GM21381 (cell line): ENCODE measurements around the gene ARHGAP21.

Experiments used
- ATAC-seq: cut with Tn5 transposase; IDR thresholded peaks from one replicate; pipeline ENCODE4 v1.9.1; 2021; ENCODE audit warnings: mild to moderate bottlenecking, moderate library complexity; ENCODE audit not compliant: unreplicated experiment

Gene ARHGAP21

DNA sequence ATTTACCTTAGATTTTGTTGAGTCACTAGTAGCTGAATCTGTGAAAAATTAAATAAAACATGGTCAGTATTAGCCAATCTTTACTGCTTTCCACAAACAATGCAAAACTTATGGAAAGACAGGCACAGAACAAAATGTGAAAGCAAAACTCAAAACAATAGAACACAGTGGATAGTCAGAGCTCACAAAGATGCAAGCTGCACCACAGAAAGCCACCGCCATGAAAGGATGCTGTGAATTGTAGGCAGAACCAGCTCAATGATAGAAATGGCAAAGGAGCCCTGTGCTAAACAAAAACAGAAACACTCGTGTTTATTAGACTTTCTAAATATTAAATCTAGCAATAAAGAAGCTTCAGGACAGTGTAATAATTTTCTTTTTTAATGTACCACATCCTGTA, 134.4 kb downstream of the ARHGAP21 start:
- no peak for ATAC-seq

DNA sequence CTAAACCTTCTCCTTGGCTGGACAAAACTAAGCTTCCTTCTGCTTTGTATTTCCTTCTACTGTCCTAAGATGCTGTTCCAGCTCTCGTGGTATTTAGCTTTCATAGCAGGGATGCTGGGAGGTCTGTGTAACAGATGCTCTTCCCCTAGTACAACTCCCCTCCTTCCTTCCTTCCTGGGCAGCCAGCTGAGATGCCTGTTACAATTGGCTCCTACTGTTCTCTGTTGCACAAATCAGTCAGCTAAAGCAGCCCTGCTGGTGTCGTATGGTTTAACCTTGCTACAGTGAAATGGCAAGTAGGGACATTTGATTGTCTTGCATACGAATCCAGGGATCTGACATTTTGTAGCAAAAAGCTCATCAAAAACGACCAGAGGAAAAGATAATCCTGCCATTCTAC, 143.8 kb downstream of the ARHGAP21 start:
- no peak for ATAC-seq

DNA sequence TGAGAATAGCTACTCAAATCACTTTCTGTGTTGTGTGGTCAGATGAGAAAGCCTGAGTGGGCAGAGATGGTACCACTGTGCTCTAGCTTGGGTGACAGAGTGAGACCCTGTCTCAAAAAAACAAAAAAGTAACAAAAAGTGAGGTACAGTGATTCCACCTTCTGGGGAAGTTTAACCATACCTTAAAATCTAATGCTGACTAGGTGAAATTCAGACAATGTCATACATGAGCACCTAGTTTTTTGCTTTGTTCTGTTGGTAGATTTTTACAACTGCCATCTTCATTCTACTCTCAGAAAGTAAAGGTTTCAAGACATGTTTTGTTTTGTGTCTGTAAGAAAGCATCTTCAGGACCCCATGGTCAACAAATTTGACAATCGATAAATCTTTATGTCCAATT, 144.2 kb downstream of the ARHGAP21 start:
- ATAC-seq, result no peak

DNA sequence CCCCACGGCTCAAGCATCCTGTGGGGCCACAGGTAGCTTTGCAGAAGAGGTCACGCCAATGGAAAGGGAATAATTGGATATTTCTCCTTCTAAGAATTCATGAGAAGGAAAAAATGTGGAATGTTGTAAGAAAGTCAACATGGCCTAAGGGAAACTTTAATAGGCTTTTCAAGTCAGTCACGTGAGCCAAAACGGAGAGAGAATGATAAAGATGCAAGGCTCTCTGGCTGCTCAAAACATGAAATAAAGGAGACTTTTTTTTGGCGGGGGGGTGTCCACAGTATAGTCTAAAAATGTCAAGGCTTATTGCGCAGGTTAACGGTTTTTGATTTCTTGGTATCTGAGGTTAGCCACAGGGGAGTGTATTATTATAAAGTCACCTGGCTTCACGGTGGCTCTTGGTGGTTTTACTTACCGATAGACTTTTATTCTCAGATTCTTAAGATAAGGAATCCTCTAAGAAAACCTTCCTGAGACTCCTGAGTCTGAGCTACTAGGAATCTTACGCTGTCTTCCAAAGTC, 148.1 kb downstream of the ARHGAP21 start:
- ATAC-seq, result no peak

DNA sequence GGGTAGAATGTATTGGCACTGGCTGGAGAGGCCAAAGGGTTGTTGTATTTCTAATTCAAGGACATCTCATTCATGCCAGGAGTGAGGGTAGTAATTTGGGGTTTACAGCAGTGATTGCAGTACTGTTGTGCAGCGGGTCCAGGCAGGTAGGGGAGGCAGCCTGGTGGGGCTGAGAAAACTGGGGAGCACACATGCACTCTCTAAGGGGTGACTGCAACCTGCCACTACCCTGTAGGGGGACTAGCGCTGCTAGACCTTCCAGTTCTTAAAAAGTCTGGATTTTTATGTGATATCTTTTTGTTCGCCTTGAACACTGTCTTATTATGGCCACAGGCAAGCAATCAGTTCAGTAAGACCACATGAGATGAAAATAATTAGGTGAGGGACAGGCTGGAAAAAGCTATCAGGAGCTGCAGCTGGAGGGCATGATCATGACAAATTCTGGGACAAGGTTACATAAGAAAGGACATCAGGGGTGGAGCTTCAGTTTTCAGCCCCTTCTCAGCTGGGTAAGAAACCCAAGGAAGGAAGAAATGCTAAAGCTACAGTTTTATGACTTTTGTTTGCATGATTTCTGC, 149.0 kb downstream of the ARHGAP21 start:
- ATAC-seq, result no peak

DNA sequence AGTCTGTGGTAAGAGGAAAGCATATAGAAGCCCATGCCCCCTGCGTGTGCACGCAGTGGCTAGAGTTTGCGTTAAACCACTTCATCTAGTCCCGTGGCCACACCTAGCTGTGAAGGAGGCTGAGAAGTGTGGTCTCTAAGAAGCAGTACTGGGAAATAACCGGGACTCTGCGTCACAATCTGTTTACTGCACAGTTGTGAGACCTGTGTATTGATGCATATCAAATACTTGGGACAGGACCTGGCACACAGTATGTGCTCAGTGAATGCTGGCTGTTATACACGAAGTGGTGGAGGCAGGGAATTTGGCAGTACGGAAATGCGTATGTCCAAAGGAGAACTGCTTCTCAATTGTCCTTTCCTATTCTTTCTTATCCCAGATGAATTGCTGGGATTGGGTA, 149.5 kb downstream of the ARHGAP21 start:
- no peak for ATAC-seq

DNA sequence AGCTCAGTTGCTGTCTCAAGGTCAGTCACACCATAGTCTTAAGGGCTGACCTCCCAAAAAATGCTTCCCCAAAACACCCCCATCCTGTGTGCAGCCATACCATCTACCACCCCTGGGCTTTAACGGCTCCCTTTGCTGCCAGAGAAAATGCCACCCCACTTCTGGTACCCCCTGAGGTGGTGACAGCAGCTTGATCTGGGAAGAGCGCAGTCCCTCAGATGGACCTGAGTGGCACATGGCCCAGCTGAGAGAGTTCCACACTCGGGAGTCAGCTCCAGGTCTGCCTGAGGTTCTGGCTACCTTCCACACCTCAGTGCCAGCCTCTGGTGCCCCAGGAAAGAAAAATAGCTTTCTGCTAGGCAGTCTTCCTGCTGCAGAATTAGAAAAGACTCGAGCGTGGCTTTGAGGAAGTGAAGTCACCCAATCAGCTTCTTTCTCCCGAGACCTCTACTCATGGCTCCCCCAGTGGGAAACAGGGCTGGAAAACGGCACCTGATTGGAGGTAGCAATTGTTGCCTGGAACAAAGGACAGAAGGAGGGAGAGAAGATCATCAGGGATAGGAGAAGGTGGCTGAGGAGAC, 151.7 kb downstream of the ARHGAP21 start:
- no peak for ATAC-seq

DNA sequence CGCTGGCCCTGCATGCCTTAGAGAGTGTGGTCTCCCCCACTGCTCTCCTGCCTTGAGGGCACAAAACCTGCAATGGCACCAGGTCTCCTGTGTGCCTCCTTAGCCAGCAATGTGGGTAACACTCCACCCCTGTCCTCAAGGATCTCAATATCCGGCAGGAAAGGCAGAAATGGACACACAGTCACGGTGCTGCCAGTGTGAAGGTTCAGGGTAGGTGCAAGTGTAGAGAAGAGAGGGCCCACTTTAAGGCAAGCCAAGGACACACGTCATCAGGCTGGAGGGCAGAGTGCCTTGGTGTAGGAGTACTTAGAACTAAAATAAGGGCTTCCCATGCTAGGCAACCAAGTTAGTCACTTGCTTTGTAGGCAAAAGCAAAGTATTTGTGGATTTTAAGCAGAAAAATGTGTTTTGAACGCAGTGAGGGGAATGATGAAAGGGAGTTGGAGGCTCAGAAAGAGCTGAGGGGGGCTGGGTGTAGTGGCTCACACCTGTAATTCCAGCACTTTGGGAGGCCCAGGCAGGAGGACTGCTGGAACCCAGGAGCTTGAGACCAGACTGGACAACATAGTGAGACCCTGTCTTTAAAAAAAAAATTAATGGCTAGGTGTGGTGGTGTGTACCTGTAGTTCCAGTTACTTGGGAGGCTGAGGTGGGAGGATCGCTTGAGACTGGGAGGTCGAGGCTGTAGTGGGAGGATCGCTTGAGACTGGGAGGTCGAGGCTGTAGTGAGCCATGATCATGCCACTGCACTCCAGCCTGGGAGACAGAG, 152.8 kb downstream of the ARHGAP21 start:
- no peak for ATAC-seq

DNA sequence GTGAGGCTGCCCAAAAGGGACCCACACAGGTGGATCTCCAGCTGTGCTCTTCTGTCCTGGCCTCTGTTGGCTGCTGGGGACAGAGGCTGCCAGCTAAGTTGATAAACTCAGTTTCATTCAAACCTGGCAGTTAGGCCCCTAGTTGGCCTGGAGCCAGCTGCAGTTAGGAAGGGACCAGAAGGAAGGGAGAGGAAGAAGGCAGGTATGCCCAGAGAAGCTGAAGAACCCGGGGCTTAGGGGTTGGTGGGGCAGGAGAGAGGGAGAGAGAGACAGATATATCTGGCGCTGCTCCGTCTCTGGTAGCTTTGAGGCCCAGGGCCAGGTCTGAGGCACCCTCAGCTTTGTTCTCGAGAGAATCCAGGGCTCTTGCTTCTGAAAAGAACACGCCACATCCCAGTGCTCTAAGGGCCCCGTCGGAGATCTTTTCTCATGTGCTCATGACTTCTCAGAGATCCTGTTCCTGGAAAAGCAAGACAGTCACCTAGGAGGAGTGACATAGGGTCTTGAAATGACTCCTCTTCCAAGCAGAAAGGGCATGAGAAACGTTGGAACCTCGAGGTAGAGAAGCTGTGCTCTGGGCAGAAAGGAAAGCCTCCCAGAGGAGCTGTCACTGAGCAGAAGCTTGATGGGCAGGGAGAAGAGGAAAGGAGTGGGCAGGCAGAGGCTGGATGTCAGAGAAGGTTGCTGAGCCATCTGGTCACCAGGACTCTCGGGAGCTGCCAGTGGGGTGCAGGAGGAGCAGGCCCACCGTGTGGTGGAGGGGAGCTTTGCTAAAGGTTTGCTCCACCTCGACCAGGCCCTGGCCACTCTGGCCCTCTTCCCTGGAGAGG, 153.6 kb downstream of the ARHGAP21 start:
- ATAC-seq, result no peak

DNA sequence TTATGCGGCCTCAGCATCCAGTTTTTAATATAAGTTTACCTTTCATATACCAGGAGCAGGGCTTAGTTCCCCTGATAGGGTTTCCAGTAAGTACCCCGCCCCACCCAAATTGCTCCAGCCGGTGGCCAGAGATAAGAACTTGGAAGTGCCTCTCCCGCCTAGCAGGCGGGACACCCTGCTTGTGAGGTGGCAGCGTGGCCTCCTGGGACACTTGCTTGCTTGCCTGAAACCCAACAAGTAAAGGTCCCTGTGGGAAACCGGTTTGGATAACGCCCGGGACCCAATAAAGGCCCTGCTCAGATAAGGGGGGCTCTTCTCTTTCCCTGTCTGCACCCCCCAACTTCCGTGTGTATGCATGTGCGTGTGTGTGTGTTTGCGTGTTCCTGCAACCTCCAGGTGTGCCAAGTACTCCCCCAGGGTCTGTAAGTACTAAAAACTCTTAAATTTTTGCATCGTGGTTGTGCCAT, 154.3 kb downstream of the ARHGAP21 start:
- no peak for ATAC-seq

DNA sequence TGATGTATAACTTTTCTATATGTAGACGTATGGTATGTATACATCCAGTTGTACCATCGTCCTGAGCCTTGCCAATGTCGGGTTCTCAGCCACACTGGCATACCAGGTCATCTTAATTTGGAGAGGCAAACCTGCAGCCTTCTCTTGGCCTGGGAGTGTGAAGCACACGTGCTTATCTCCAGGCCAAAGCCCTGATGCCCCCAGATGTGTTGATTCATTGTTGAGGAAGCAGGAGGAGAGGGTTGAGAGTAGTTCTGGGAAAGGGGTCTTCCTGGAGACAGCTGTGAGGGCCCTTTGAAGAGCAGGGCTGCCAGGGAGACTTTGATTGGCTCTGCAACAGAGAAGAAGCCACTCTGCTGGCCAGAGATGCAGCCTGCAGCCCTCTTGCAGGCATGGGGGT, 155.6 kb downstream of the ARHGAP21 start:
- ATAC-seq, result no peak

DNA sequence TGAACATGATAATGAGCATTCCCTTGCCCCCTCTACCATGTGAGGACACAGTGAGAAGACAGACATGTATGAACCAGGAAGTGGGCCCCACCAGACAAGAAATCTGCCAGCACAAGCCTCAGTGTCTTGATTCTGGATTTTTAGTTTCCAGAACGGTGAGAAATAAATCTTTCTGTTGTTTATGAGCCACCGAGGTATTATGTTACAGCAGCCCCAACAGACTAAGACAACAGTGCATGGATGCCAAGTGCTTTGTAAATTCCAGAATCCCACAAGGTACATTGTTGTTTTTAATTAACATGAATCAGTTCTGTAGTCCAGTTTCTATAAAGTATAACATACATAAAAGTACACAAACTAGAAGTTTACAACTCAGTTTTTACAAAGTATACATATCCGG, 162.2 kb downstream of the ARHGAP21 start:
- ATAC-seq, result no peak

DNA sequence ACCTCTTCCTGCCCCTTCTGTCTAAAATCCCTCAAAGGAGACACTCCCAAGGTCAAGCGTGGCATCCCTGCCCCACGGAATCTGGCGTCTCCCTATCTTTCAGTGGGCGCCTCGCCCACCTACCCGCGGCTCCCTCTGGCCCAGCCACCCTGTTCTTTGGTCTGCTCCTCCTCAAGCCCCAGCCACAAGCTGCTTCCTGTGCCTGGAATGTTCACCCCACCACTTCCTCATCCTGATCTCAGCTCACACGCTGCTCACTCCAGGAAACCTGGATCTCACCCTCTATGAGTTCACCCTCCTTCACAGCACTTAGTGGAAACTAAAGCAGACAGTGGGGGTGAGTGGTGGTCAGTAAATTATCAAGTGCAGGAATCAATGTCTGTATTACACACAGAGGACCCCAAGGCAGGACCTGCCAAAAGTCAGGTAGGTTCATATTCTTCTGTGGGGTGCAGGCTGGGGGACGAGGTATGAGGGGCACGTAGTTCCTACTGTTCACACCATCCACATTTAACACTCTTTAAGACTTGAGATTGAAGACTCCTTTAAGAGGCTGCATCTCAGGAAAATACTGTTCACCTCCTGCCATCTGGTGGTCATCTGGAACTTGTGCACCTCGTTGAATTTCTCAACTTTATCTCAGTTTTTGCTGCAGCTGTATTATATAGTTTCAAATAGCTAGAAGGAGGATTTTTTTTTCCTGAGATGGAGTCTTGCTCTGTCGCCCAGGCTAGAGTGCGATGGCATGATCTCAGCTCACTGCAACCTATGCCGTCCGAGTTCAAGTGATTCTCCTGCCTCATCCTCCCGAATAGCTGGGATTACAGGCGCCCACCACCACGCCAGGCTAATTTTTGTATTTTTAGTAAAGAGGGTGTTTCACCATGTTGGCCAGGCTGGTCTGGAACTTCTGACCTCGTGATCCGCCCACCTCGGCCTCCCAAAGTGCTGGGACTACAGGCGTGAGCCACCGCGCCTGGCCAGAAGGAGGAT, 166.6 kb downstream of the ARHGAP21 start:
- ATAC-seq, result no peak

DNA sequence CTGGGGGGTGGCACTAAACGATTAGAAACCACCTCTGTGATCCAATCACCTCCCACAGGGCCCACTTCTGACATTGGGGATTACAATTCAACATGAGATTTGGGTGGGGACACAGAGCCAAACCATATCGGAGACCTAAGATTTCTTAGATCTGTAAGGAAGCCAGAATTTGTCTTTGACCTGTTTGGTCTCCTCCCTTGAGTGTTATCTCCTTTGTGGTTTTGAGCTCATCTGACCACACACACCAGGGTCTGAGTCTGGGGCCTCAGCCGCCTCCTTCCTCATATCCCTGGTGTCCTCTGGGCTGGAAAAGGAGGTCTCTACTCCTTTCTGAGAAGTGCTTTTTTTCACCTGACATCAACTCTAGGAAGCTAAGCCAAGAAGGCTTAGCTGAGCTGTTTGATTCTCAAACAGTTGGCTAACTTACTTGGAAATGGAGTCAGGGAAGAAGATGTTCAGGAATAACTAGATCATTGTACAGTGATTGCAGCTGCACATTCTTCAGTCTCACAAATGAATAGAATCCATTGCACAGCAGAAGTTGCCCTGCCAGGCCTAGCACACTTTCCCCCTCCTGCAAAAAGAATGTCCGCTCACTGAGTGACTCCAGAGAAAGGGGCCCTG, 167.4 kb downstream of the ARHGAP21 start:
- ATAC-seq, result no peak

DNA sequence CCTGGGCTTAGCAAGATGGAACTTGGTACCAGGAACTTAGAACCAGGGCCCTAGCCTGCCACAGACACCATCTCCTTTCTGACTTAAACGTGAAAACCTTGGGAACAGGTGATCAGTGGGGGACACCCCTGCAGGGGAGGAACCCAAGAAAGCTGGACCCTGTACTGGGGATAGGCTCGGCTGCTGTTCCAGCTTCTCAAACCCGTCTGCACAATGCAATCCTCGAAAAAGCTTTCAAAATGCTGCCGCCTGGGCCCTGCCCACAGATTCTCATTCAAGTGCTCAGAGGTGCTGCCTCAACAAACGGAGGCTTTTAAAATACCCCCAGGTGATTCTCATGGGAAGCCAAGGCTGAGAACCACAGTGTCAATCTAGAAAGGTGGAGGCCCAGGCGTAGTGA, 169.7 kb downstream of the ARHGAP21 start:
- no peak for ATAC-seq

DNA sequence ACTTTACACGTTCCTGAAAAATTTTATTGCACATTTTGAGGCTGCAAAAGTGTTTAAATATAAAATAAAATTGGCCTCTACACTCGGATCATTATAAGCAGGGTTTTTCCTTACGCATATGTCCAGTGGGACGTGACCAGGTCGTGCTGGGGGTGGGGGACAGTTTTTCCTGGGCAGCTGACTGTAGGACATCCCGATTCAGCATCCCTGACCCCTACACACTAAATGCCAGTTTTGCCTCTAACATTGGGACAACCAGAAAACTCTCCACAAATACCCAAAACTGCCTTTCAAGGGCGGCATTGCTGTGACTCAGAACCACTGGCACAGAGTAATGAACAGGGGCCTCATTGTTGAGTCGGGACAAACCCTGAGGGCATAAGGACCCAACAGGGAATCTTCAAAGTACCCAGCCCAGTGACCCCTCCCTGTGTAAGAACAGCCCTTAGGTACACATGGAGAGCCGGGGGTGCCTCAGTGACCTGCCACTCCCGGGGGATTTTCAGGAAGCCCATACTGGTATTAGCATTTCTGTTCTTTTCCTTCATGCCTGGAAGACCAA, 170.6 kb downstream of the ARHGAP21 start:
- no peak for ATAC-seq

DNA sequence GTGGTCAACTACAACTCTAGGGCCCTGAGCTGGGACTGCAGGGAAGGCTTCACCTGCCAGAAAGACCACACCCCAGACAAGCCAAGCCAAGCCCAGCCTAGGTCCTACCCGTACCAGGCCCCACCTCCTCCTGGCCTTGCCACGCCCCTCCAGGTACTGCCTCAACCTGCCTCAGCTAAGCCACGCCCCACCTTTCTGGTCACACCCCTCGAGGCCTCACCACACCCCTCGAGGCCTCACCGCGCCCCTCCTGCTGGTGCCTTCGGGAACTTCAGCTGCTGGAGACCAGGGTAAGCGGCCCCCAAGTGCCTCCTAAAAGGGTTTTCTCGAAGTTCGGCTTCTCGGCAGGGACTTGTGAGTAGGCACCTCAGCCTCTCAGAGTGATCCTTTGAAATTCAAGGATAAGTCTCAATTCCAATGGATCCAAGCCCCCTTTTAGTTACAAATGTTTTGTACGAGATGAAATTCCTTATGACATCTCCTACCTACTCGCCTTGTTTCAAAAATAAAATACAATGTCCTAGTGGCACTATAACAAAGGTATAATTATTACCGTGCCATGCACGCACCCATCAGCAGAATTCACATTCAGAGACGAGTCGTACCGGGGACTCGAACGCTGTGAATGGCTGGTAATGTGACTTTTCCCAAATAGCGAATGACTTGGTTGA, 171.2 kb downstream of the ARHGAP21 start:
- ATAC-seq, result no peak

DNA sequence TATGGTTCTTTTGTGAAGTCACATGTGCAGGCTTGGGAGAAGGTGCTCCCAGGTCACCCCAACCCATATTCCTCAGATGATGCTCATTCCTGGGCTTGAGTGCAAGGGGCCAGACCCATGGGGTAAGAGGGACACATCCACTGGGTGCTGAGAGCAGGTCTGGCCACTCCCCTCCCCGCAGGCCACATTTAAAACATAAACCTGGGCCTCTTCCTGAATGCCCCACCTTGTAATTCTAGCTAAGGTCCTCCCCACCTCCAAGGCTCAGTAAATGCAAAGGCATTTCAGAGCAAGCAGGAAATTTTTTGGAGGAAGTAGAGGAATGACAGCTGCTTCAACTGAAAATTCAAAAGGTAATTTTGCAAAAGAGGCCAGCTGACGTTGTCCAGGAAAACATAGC, 172.5 kb downstream of the ARHGAP21 start:
- no peak for ATAC-seq

DNA sequence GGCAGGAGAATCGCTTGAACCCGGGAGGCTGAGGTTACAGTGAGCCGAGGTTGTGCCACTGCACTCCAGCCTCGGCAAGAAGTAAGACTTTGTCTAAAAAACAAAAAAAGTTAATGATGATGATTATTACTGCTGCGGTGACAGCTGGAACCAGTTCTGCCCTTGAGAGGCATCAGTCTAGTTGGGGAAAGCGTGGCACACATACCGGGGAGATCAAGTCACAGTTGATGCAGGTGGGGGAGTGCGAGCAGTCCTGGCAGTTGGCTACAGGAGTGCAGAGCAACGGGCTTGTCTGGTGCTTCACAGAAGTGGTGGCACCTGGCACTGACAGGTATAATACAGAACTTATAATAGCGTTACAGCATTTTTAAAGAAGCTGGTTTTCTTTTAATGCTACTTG, 173.0 kb downstream of the ARHGAP21 start:
- no peak for ATAC-seq
